Esophagus muscularis mucosa (tissue), 4 donors: Measurements from ENCODE around the gene OR2AE1.

ENCODE experiments used
- CTCF ChIP-seq, 3 experiments: fragments of 200-600 bp in 2 of 3; fragments of 450-650 bp in 1 of 3; sonication (generic) in 2 of 3; IDR thresholded peaks; one replicate each; pipeline ENCODE4 v1.5.1; 2017 to 2019; ENCODE audit warnings: antibody characterized with exemption in 3 of 3, mild to moderate bottlenecking in 2 of 3, moderate library complexity in 1 of 3
- EP300 ChIP-seq: sonication (generic); formaldehyde crosslinking; IDR thresholded peaks from one replicate; pipeline ENCODE4 v1.6.1; 2017; ENCODE audit warnings: antibody characterized with exemption
- POLR2A ChIP-seq: fragments of 450-650 bp; IDR thresholded peaks from one replicate; pipeline ENCODE4 v1.6.1; 2017; ENCODE audit warnings: antibody characterized with exemption, moderate library complexity, mild to moderate bottlenecking, low read depth
- POLR2AphosphoS5 ChIP-seq, 2 donors: sonication (generic); formaldehyde crosslinking; IDR thresholded peaks; one replicate each; pipeline ENCODE4 v1.6.1; 2017; ENCODE audit warnings: antibody characterized with exemption in 2 of 2

- TF ChIP-seq EP300 (no peak), CTCF (IDR thresholded peaks at IDR 0.05) (no peak), POLR2A (no peak), POLR2AphosphoS5 (IDR thresholded peaks at IDR 0.05) (no peak)
These were observed 49.6 kb downstream of the OR2AE1 start for GRCh38 chr7:99827040-99827778.
